Activated naive CD8-positive, alpha-beta T cell treated with anti-CD3 and anti-CD28 coated beads, Interleukin-2, amount 10 ng/mL, durations not matched to agents 7 days and 5 days (primary cell): Measurements from ENCODE around the gene SNU13. TPM values are rescaled to one million over a fixed set of nuclear protein-coding genes. Genes with fewer than 3 reads are reported as not detected.
"Not testable (repeated sequence)": the region's sequence is repeated elsewhere in the genome, so short reads cannot be mapped to it uniquely, and the experiment has no call there.

Experiments used
- ATAC-seq: fragments of 150-1000 bp; cut with Tn5 transposase; one replicate; pipeline ENCODE4 v1.10.0; 2021; ENCODE audit warnings: low read depth, moderate library complexity
- POLR2A ChIA-PET: fragments of 350-600 bp; sonication (Branson Sonifier 250); formaldehyde crosslinking; loops from one replicate; lab custom pipeline; 2021; ENCODE audit warnings: antibody characterized with exemption; lab: Charles Lee
- DNase-seq: peaks from one replicate; pipeline ENCODE4 v3.0.0; 2021
- H3K27ac Mint-ChIP-seq: one replicate; pipeline ENCODE4 v1.8.0; 2022; ENCODE audit warnings: mild to moderate bottlenecking, mixed read lengths
- H3K27me3 Mint-ChIP-seq: one replicate; pipeline ENCODE4 v1.8.0; 2022; ENCODE audit warnings: mild to moderate bottlenecking, moderate library complexity, mixed read lengths
- H3K36me3 Mint-ChIP-seq: one replicate; pipeline ENCODE4 v1.8.0; 2021; ENCODE audit warnings: mild to moderate bottlenecking, mixed read lengths
- H3K4me1 Mint-ChIP-seq: one replicate; pipeline ENCODE4 v1.8.0; 2021; ENCODE audit warnings: mixed read lengths
- H3K4me3 Mint-ChIP-seq: one replicate; pipeline ENCODE4 v1.8.0; 2022; ENCODE audit warnings: mild to moderate bottlenecking, moderate library complexity, mixed read lengths
- H3K9me3 Mint-ChIP-seq: one replicate; pipeline ENCODE4 v1.8.0; 2021; ENCODE audit warnings: mixed read lengths
- total RNA-seq, 2 experiments: library from RNA; stranded (reverse); gene quantifications; one replicate each; pipeline ENCODE4 v1.2.3, GENCODE V29; 2021

The SNU13 gene
- total RNA-seq, 2 experiments from 2014 or later = 150 to 153 TPM

DNA sequence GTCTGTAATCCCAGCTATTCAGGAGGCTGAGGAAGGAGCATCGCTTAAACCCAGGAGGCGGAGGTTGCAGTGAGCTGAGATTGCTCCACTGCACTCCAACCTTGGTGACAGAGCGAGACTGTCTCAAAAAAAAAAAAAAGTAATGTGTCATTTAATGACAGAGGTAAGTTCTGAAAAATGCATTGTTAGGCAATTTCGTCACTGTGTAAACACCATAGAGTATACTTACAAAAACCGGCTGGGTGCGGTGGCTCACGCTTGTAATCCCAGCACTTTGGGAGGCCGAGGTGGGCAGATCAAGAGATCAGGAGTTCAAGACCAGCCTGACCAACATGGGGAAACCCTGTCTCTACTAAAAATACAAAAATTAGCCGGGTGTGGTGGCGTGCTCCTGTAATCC is 16.6 kb downstream of the SNU13 start:
- H3K4me1 Mint-ChIP-seq, DNase-seq, H3K27me3 Mint-ChIP-seq, H3K27ac Mint-ChIP-seq, ATAC-seq, H3K36me3 Mint-ChIP-seq, H3K9me3 Mint-ChIP-seq, H3K4me3 Mint-ChIP-seq: not testable (repeated sequence)
- POLR2A ChIA-PET = interaction anchor here (0.7 kb wide), 1 partner anchor 818 kb away, joined by 3 read pairs; no protein-coding TSS in a partner anchor

DNA sequence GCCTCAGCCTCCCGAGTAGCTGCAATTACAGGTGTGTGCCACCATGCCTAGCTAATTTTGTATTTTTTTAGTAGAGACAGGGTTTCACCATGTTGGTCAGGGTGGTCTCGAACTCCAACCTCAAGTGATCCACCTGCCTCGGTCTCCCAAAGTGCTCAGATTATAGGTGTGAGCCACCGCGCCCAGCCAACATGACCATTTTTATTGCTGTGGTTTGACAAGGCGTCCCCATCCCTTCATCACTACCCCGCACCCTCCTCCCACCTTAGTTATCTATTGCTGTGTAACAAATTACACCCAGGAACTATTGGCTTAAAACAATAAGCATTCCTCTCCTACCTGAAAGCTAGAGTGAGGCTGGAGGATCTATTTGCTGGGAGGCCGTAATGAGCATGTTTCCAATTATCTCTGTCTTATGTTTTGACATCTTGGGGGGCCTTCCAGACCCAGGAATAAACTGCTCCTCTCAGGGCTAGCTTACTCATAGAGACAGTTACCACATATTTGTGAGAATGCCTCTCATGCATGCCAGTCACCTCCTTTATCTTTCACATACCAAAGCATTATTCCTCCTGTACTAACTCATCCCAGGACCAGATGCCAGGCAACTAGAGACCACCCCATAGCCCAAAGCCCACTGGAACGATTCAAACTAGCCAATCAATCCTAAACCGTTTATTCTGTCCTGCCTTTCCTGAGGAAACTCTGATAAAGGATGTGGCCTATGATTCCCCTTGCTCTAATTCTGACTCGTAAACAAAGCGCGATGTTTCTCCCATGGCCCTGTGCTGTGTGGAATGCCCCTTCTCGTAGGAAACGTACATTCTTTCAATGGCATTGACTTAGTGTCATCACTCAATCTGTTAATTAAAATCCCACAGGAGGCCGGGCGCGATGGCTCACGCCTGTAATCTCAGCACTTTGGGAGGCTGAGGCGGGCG is 19.4 kb downstream of the SNU13 start:
- ATAC-seq = no peak
- Mint-ChIP-seq H3K4me3 (no peak overlapping the region), H3K27ac (no peak overlapping the region)

DNA sequence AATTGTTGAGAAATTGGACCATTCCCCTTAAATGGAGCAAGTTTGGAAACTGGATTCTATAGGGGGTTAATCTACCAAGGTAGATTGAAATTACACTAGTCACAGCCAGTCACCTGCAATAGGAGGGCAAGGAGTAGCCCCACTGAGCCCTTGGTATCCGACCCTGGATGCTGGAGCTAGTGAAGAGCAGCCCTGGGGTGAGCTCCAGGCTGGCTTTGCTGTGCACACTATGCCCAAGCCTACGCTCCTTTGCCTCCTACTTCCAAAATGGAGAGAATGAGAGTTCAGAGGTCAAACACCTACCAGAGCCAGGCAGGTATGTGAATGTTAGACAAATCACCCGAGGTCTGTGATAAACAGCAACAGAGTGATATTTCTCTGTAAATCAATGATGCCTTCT is 23.7 kb downstream of the SNU13 start:
- H3K4me1 Mint-ChIP-seq = peaks cover 8% of the 10 kb centered on the region
- H3K4me3 Mint-ChIP-seq = no peak overlapping the region
- DNase-seq (no peak), ATAC-seq (no peak)
- H3K36me3 Mint-ChIP-seq = peaks cover 18% of the 10 kb centered on the region
- peak overlapping the region; percentile 67 for H3K27ac Mint-ChIP-seq
- no peaks in the 10 kb centered on the region for H3K9me3 Mint-ChIP-seq
- POLR2A ChIA-PET = interaction anchor here (0.5 to 0.8 kb wide), 2 partner anchors 44 to 118 kb away, joined by 3 read pairs; partner anchors contain the start of genes DESI1 and XRCC6
- no peaks in the 10 kb centered on the region for H3K27me3 Mint-ChIP-seq

More for the DNA sequence above, 19.4 kb downstream of the SNU13 start:
- no peak for DNase-seq
- POLR2A ChIA-PET = interaction anchor here (0.6 kb wide), 1 partner anchor 321 kb away, joined by 4 read pairs; no protein-coding TSS in a partner anchor
- Mint-ChIP-seq H3K9me3 (no peaks in the 10 kb centered on the region), H3K4me1 (peaks cover 8% of the 10 kb centered on the region), H3K36me3 (peaks cover 3% of the 10 kb centered on the region), H3K27me3 (no peaks in the 10 kb centered on the region)

DNA sequence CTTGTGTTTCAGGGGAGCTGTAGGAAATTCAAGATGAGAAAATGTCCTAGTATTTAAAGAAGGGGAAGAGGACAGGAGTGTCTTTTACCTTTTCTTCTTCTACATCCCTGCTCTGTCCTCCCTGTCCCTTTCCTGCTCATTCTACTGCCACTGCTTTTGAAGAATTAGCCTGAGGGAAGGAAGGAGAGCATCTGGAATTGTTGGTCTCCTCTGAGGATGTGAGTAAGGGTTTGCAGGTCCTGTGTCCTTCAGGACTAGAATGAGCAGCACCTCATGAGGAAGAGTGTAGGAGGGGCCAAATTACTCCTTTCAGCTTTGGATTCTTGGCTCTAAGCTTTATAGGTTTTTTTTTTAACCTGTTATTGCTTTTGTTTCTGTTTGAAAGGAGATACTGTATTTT is 24.2 kb downstream of the SNU13 start:
- H3K36me3 Mint-ChIP-seq = peaks cover 19% of the 10 kb centered on the region
- no peak for ATAC-seq
- POLR2A ChIA-PET = interaction anchor here (0.8 kb wide), 1 partner anchor 43 kb away, joined by 3 read pairs; the partner anchor contains the start of genes DESI1 and XRCC6
- no peak overlapping the region for H3K4me3 Mint-ChIP-seq
- no peak overlapping the region for H3K27ac Mint-ChIP-seq
- H3K27me3 Mint-ChIP-seq = no peaks in the 10 kb centered on the region
- no peaks in the 10 kb centered on the region for H3K9me3 Mint-ChIP-seq
- H3K4me1 Mint-ChIP-seq = peaks cover 7% of the 10 kb centered on the region
- DNase-seq = no peak

DNA sequence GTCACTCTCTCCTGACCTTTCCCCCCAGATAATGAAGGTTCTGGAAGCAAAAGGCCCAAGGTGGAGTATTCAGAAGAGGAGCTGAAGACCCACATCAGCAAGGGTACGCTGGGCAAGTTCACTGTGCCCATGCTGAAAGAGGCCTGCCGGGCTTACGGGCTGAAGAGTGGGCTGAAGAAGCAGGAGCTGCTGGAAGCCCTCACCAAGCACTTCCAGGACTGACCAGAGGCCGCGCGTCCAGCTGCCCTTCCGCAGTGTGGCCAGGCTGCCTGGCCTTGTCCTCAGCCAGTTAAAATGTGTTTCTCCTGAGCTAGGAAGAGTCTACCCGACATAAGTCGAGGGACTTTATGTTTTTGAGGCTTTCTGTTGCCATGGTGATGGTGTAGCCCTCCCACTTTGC is 25.1 kb downstream of the SNU13 start:
- POLR2A ChIA-PET = not testable (repeated sequence)

DNA sequence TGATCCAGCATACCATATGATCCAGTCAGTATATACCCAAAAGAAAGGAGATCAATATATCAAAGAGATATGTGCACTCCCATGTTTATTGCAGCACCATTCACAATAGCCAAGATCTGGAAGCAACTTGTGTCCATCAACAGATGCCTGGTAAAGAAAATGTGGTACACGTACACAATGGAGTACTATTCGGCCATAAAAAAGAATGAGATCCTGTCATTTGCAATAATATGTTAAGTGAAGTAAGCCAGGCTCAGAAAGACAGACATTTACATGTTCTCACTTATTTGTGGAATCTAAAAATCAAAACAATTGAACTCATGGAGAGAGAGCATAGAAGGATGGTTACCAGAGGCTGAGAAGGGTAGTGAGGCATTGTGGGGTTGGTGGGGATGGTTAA is 27.0 kb downstream of the SNU13 start:
- Mint-ChIP-seq H3K9me3 (no peaks in the 10 kb centered on the region), H3K4me1 (no peaks in the 10 kb centered on the region), H3K27ac (no peak overlapping the region), H3K36me3 (peaks cover 22% of the 10 kb centered on the region), H3K4me3 (no peak overlapping the region), H3K27me3 (no peaks in the 10 kb centered on the region)
- DNase-seq (no peak), ATAC-seq (no peak)
- POLR2A ChIA-PET = no interaction called here

More for the DNA sequence above, 25.1 kb downstream of the SNU13 start:
- H3K9me3 Mint-ChIP-seq, DNase-seq, H3K4me3 Mint-ChIP-seq, ATAC-seq, H3K4me1 Mint-ChIP-seq, H3K27me3 Mint-ChIP-seq: not testable (repeated sequence)
- Mint-ChIP-seq H3K27ac (peak overlapping the region; percentile 64), H3K36me3 (peaks cover 19% of the 10 kb centered on the region)

DNA sequence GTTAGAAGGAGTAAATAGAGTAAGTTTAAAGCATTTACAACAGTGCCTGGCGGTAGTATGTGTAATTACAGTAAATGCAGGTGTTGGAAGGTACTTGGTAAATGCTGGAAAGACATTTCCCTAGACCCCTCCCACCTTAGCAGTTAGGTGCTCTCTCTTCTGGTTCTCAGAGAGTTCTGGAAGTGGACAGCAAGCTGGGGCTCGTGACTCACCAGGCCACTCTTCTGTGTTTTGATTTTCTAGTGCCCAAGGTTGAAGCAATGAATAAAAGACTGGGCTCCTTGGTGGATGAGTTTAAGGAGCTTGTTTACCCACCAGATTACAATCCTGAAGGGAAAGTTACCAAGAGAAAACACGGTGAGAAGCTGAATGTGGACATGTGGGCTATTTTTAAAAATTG is 27.6 kb downstream of the SNU13 start:
- no peaks in the 10 kb centered on the region for H3K4me1 Mint-ChIP-seq
- H3K27ac Mint-ChIP-seq = no peak overlapping the region
- H3K27me3 Mint-ChIP-seq = no peaks in the 10 kb centered on the region
- POLR2A ChIA-PET = no interaction called here
- no peaks in the 10 kb centered on the region for H3K9me3 Mint-ChIP-seq
- no peak overlapping the region for H3K4me3 Mint-ChIP-seq
- no peak for DNase-seq
- ATAC-seq = no peak
- peaks cover 22% of the 10 kb centered on the region for H3K36me3 Mint-ChIP-seq

DNA sequence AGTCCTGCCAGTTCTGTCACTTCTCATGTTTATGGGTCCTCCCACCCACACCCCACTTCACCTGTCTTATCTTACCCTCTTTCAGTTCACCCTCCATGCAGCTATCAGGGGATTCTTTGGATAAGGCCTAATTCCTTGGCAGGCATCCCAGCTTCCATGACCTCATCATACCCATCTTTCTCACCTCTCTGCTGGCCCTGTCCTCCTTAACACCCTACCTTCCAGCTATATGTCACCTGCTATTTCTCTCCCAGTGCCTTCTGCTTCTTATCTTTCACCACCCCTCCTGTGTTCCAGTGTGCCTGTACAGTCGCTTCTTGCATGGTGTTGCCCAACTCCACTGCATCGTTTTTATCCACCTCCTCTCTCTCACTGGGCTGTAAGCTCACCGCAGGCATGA is 28.3 kb downstream of the SNU13 start:
- POLR2A ChIA-PET = interaction anchor here (0.5 to 0.9 kb wide), 3 partner anchors 11 to 22 kb away, joined by 3 read pairs; no protein-coding TSS in a partner anchor
- Mint-ChIP-seq H3K36me3 (peaks cover 22% of the 10 kb centered on the region), H3K9me3 (no peaks in the 10 kb centered on the region), H3K4me1 (no peaks in the 10 kb centered on the region), H3K27ac (peak overlapping the region; percentile 56), H3K4me3 (no peak overlapping the region), H3K27me3 (no peaks in the 10 kb centered on the region)
- ATAC-seq = no peak
- DNase-seq = no peak

DNA sequence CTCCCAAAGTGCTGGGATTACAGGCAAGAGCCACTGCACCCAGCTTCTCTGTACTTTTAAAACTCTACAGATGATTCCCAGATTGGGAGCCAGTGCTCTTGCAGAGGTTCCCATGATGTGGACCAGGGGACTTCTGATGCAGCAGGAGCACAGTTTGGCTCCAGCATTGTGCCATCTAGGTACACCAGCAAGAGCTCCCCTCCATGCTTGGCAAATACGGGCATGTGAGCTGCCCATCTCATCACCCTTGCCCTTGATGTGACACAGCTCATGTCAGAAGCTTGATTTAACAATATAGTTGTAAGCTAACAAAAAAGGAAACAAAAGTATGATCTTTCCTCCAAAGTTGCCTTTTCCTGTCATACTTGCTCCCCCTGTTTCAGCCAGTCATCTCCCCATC is 28.7 kb downstream of the SNU13 start:
- no peak for DNase-seq
- Mint-ChIP-seq H3K27ac (peak overlapping the region; percentile 56), H3K4me1 (no peaks in the 10 kb centered on the region), H3K27me3 (no peaks in the 10 kb centered on the region), H3K9me3 (no peaks in the 10 kb centered on the region), H3K36me3 (peaks cover 21% of the 10 kb centered on the region), H3K4me3 (no peak overlapping the region)
- no peak for ATAC-seq
- POLR2A ChIA-PET = interaction anchor here (0.5 to 0.9 kb wide), 4 partner anchors 11 to 39 kb away, joined by 3 read pairs; partner anchors contain the start of genes DESI1 and XRCC6

DNA sequence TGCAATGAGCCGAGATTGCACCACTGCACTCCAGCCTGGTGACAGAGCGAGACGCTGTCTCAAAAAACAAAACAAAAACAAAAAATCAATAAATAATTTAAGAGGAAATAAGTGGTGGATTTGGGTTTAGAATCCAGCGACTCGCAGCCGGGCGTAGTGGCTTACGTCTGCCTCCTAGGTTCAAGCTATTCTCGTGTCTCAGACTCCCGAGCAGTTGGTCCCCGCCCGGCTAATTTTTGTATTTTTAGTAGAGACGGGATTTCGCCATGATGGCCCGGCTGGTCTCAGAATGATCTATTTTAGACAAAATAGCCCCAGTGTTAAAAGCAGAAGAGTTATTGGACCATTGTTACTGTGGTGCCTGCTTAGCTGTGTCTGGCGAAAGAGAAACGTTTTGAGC is 29.8 kb downstream of the SNU13 start:
- Mint-ChIP-seq H3K36me3 (peaks cover 25% of the 10 kb centered on the region), H3K4me1 (no peaks in the 10 kb centered on the region), H3K27ac (no peak overlapping the region), H3K27me3 (no peaks in the 10 kb centered on the region), H3K4me3 (no peak overlapping the region), H3K9me3 (no peaks in the 10 kb centered on the region)
- POLR2A ChIA-PET = interaction anchor here (0.8 kb wide), 1 partner anchor 38 kb away, joined by 3 read pairs; the partner anchor contains the start of genes DESI1 and XRCC6
- ATAC-seq (no peak), DNase-seq (no peak)

DNA sequence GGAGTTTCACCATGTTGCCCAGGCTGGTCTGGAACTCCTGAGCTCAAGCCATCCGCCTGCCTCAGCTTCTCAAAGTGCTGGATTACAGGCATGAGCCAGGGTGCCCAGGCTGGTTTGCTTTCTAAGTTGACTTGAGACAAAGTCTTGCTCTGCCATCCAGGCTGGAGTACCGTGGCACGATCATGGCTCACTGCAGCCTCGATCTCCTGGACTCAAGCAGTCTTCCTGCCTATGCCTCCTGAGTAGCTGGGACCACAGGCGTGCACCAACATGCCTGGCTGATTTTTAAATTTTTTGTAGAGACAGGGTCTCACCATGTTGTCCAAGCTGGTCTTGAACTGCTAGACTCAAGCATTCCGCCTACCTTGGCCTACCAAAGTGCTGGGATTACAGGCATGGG is 31.0 kb downstream of the SNU13 start:
- Mint-ChIP-seq H3K36me3 (peaks cover 27% of the 10 kb centered on the region), H3K9me3 (no peaks in the 10 kb centered on the region), H3K27ac (no peak overlapping the region), H3K4me1 (no peaks in the 10 kb centered on the region), H3K4me3 (no peak overlapping the region), H3K27me3 (no peaks in the 10 kb centered on the region)
- ATAC-seq = no peak
- POLR2A ChIA-PET = no interaction called here
- DNase-seq = no peak

DNA sequence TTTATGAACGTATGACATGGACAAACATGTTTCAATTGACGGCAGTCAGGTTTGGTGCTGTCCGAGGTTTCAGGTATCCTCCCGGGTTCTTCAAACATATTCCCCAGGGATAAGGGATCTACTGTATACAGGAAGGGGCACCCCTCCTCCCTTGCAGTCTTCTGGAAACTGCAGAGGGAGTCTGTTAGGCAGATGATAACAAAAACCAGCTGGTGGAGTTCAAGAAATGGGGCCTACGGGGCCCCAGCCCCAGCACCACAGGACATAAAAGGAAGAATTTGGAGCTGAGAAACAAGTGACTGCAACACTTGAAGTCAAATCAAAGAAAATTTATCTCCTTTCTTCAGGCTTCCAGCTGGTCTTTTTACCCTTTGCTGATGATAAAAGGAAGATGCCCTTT is 32.1 kb downstream of the SNU13 start:
- no peak for ATAC-seq
- Mint-ChIP-seq H3K27me3 (no peaks in the 10 kb centered on the region), H3K4me3 (no peak overlapping the region), H3K27ac (no peak overlapping the region), H3K9me3 (no peaks in the 10 kb centered on the region), H3K36me3 (peaks cover 23% of the 10 kb centered on the region), H3K4me1 (no peaks in the 10 kb centered on the region)
- no peak for DNase-seq
- POLR2A ChIA-PET = interaction anchor here (0.8 kb wide), 1 partner anchor 35 kb away, joined by 4 read pairs; the partner anchor contains the start of gene XRCC6

DNA sequence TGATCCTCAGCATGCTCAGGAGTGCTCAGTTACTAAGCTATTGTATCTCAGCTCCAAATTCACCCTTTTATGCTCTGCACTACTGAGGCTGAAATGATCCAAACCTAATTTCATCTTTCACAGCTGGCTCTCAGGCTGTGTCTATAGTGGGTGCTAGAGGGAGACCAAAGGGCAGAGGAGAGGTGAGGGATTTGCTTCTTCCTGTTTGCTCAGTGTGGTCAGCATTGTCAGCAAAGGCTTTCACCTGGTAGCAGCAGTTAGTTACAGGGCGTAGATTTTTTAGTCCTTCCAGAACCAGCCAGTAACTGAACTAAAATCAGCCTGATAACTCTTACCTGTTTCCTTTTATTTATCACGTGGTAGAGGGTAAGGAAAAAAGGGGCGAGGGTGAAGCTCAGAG is 34.3 kb downstream of the SNU13 start:
- Mint-ChIP-seq H3K4me1 (no peaks in the 10 kb centered on the region), H3K27me3 (no peaks in the 10 kb centered on the region), H3K36me3 (peaks cover 20% of the 10 kb centered on the region), H3K4me3 (no peak overlapping the region), H3K9me3 (no peaks in the 10 kb centered on the region), H3K27ac (no peak overlapping the region)
- ATAC-seq (no peak), DNase-seq (no peak)
- POLR2A ChIA-PET = interaction anchor here (1.0 kb wide), 1 partner anchor 33 kb away, joined by 3 read pairs; the partner anchor contains the start of genes DESI1 and XRCC6
